Fibroblast of upper back skin (primary cell): ENCODE results near the gene IL13.
A peak's percentile ranks its signal among the peaks of the same experiment; 100 is the strongest.
"Not testable (repeated sequence)": the region's sequence is repeated elsewhere in the genome, so short reads cannot be mapped to it uniquely, and the experiment has no call there.

Experiments
- DNase-seq: peaks from one replicate; pipeline ENCODE4 v3.0.0-alpha.2; 2013

The IL13 gene

GRCh38 chr5:132691755-132692631 lies 34.0 kb downstream of the IL13 start:
- DNase-seq, result not testable (repeated sequence)

- peak; percentile 64 for DNase-seq
These were observed 34.6 kb downstream of the IL13 start for GRCh38 chr5:132692632-132692967.

- no peak for DNase-seq
These were observed 38.0 kb downstream of the IL13 start for GRCh38 chr5:132695956-132696355.

- peak; percentile 30 for DNase-seq
These were observed 46.9 kb downstream of the IL13 start for GRCh38 chr5:132704875-132705274.

GRCh38 chr5:132708645-132709044 lies 50.7 kb downstream of the IL13 start:
- DNase-seq, result no peak
